Tibial nerve (tissue), 4 donors: ENCODE results near the gene SPECC1.

Experiments used
- CTCF ChIP-seq, 5 experiments: fragments of 200-600 bp in 3 of 5; fragments of 450-650 bp in 2 of 5; sonication (generic) in 3 of 5; IDR thresholded peaks; one replicate each; pipeline ENCODE4 v1.5.1; 2016 to 2019; ENCODE audit warnings: antibody characterized with exemption in 5 of 5, mild to moderate bottlenecking in 3 of 5, moderate library complexity in 2 of 5
- EP300 ChIP-seq, 2 donors: sonication (generic); formaldehyde crosslinking; IDR thresholded peaks; one replicate each; pipeline ENCODE4 v1.6.1; 2017; ENCODE audit warnings: antibody characterized with exemption in 2 of 2, mild to moderate bottlenecking in 1 of 2
- POLR2A ChIP-seq, 2 donors: fragments of 450-650 bp; IDR thresholded peaks; one replicate each; pipeline ENCODE4 v1.6.1; 2017; ENCODE audit warnings: antibody characterized with exemption in 2 of 2, mild to moderate bottlenecking in 2 of 2, moderate library complexity in 2 of 2

DNA sequence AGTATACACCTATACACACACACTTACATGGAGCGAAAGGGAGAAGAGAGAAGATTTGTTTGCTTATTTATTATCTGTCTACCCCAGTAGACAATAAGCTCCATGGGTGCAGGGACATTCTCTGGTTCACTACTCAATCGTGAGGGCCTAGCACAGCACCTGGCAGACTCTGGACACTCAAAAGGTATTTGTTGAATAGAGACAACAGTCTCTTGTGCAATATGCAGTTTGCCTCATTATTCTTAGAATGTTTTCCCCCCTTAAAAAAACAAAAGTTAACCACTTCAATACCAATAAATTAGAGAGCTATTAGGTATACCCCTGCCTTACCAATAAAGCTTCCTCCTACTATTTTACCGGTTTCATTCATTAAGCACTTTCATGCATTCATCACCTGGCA, 33.6 kb upstream of the SPECC1 start:
- TF ChIP-seq CTCF (IDR thresholded peaks at IDR 0.05) (no peak), POLR2A (IDR thresholded peaks at IDR 0.05) (no peak), EP300 (IDR thresholded peaks at IDR 0.05) (no peak)
